ENCODE measurements around the gene SIGLEC11.
"Not testable (repeated sequence)": the region's sequence is repeated elsewhere in the genome, so short reads cannot be mapped to it uniquely, and the experiment has no call there.

The SIGLEC11 gene

GRCh38 chr19:49973987-49974386 lies 13.0 kb upstream of the SIGLEC11 start:
- Mint-ChIP-seq H3K27ac (no peak overlapping the region), H3K9me3 (no peaks in the 10 kb centered on the region), H3K4me3 (no peak overlapping the region), H3K36me3 (ENCODE audit: low read depth) (no peaks in the 10 kb centered on the region), H3K4me1 (ENCODE audit: low read depth) (no peaks in the 10 kb centered on the region), H3K27me3 (ENCODE audit: low read depth) (no peaks in the 10 kb centered on the region)
- DNase-seq (ENCODE audit: low spot score) = no peak

GRCh38 chr19:49972841-49973240 lies 11.9 kb upstream of the SIGLEC11 start:
- H3K36me3 Mint-ChIP-seq (ENCODE audit: low read depth) = no peaks in the 10 kb centered on the region
- H3K4me3 Mint-ChIP-seq = no peak overlapping the region
- H3K27ac Mint-ChIP-seq = no peak overlapping the region
- H3K27me3 Mint-ChIP-seq (ENCODE audit: low read depth) = no peaks in the 10 kb centered on the region
- no peak for DNase-seq (ENCODE audit: low spot score)
- no peaks in the 10 kb centered on the region for H3K4me1 Mint-ChIP-seq (ENCODE audit: low read depth)
- no peaks in the 10 kb centered on the region for H3K9me3 Mint-ChIP-seq

GRCh38 chr19:49971991-49972411 lies 11.0 kb upstream of the SIGLEC11 start:
- H3K36me3 Mint-ChIP-seq (ENCODE audit: low read depth) = no peaks in the 10 kb centered on the region
- no peaks in the 10 kb centered on the region for H3K27me3 Mint-ChIP-seq (ENCODE audit: low read depth)
- no peak for DNase-seq (ENCODE audit: low spot score)
- no peak overlapping the region for H3K27ac Mint-ChIP-seq
- H3K4me1 Mint-ChIP-seq (ENCODE audit: low read depth) = no peaks in the 10 kb centered on the region
- no peaks in the 10 kb centered on the region for H3K9me3 Mint-ChIP-seq
- H3K4me3 Mint-ChIP-seq = no peak overlapping the region

- H3K9me3 Mint-ChIP-seq; H3K27ac Mint-ChIP-seq; H3K27me3 Mint-ChIP-seq (ENCODE audit: low read depth): not testable (repeated sequence)
Observed at GRCh38 chr19:49969355-49969754, 8.4 kb upstream of the SIGLEC11 start.

GRCh38 chr19:49968279-49968922 lies 7.4 kb upstream of the SIGLEC11 start:
- Mint-ChIP-seq H3K4me3 (no peak overlapping the region), H3K9me3 (no peaks in the 10 kb centered on the region), H3K36me3 (ENCODE audit: low read depth) (no peaks in the 10 kb centered on the region), H3K4me1 (ENCODE audit: low read depth) (no peaks in the 10 kb centered on the region), H3K27ac (no peak overlapping the region), H3K27me3 (ENCODE audit: low read depth) (no peaks in the 10 kb centered on the region)
- no peak for DNase-seq (ENCODE audit: low spot score)

More at GRCh38 chr19:49969355-49969754, 8.4 kb upstream of the SIGLEC11 start:
- not testable (repeated sequence) for H3K4me3 Mint-ChIP-seq; H3K4me1 Mint-ChIP-seq (ENCODE audit: low read depth); H3K36me3 Mint-ChIP-seq (ENCODE audit: low read depth); DNase-seq (ENCODE audit: low spot score)

- H3K27me3 Mint-ChIP-seq (ENCODE audit: low read depth); H3K27ac Mint-ChIP-seq; H3K4me3 Mint-ChIP-seq; DNase-seq (ENCODE audit: low spot score); H3K9me3 Mint-ChIP-seq; H3K4me1 Mint-ChIP-seq (ENCODE audit: low read depth); H3K36me3 Mint-ChIP-seq (ENCODE audit: low read depth): not testable (repeated sequence)
Observed at GRCh38 chr19:49959892-49960291, 1.1 kb downstream of the SIGLEC11 start.

GRCh38 chr19:49958596-49958995 lies 2.4 kb downstream of the SIGLEC11 start:
- DNase-seq (ENCODE audit: low spot score); H3K36me3 Mint-ChIP-seq (ENCODE audit: low read depth); H3K27me3 Mint-ChIP-seq (ENCODE audit: low read depth); H3K27ac Mint-ChIP-seq; H3K4me3 Mint-ChIP-seq; H3K4me1 Mint-ChIP-seq (ENCODE audit: low read depth); H3K9me3 Mint-ChIP-seq: not testable (repeated sequence)

GRCh38 chr19:49958144-49958543 lies 2.8 kb downstream of the SIGLEC11 start:
- not testable (repeated sequence) for H3K9me3 Mint-ChIP-seq

GRCh38 chr19:49957262-49957915 lies 3.6 kb downstream of the SIGLEC11 start:
- peaks cover 2% of the 10 kb centered on the region for H3K4me1 Mint-ChIP-seq (ENCODE audit: low read depth)
- H3K9me3 Mint-ChIP-seq = no peaks in the 10 kb centered on the region
- H3K36me3 Mint-ChIP-seq (ENCODE audit: low read depth) = no peaks in the 10 kb centered on the region
- no peak for DNase-seq (ENCODE audit: low spot score)
- H3K4me3 Mint-ChIP-seq = no peak overlapping the region
- H3K27me3 Mint-ChIP-seq (ENCODE audit: low read depth) = peaks cover 5% of the 10 kb centered on the region
- no peak overlapping the region for H3K27ac Mint-ChIP-seq

More at GRCh38 chr19:49958144-49958543, 2.8 kb downstream of the SIGLEC11 start:
- H3K4me3 Mint-ChIP-seq; H3K27ac Mint-ChIP-seq; H3K36me3 Mint-ChIP-seq (ENCODE audit: low read depth); H3K4me1 Mint-ChIP-seq (ENCODE audit: low read depth); H3K27me3 Mint-ChIP-seq (ENCODE audit: low read depth); DNase-seq (ENCODE audit: low spot score): not testable (repeated sequence)

GRCh38 chr19:49956115-49956495 lies 4.9 kb downstream of the SIGLEC11 start:
- H3K27ac Mint-ChIP-seq = no peak overlapping the region
- peaks cover 5% of the 10 kb centered on the region for H3K27me3 Mint-ChIP-seq (ENCODE audit: low read depth)
- no peak overlapping the region for H3K4me3 Mint-ChIP-seq
- peaks cover 2% of the 10 kb centered on the region for H3K4me1 Mint-ChIP-seq (ENCODE audit: low read depth)
- no peak for DNase-seq (ENCODE audit: low spot score)
- no peaks in the 10 kb centered on the region for H3K9me3 Mint-ChIP-seq
- H3K36me3 Mint-ChIP-seq (ENCODE audit: low read depth) = no peaks in the 10 kb centered on the region

GRCh38 chr19:49954933-49955332 lies 6.0 kb downstream of the SIGLEC11 start:
- H3K9me3 Mint-ChIP-seq = no peaks in the 10 kb centered on the region
- peaks cover 2% of the 10 kb centered on the region for H3K4me1 Mint-ChIP-seq (ENCODE audit: low read depth)
- H3K27ac Mint-ChIP-seq = no peak overlapping the region
- H3K4me3 Mint-ChIP-seq = no peak overlapping the region
- peaks cover 5% of the 10 kb centered on the region for H3K27me3 Mint-ChIP-seq (ENCODE audit: low read depth)
- H3K36me3 Mint-ChIP-seq (ENCODE audit: low read depth) = no peaks in the 10 kb centered on the region
- DNase-seq (ENCODE audit: low spot score) = no peak

GRCh38 chr19:49954092-49954829 lies 6.7 kb downstream of the SIGLEC11 start:
- Mint-ChIP-seq H3K36me3 (ENCODE audit: low read depth) (no peaks in the 10 kb centered on the region), H3K27me3 (ENCODE audit: low read depth) (peaks cover 5% of the 10 kb centered on the region), H3K9me3 (no peaks in the 10 kb centered on the region)

GRCh38 chr19:49953416-49953815 lies 7.6 kb downstream of the SIGLEC11 start:
- Mint-ChIP-seq H3K4me1 (ENCODE audit: low read depth) (peaks cover 2% of the 10 kb centered on the region), H3K36me3 (ENCODE audit: low read depth) (no peaks in the 10 kb centered on the region), H3K9me3 (no peaks in the 10 kb centered on the region), H3K27me3 (ENCODE audit: low read depth) (peaks cover 5% of the 10 kb centered on the region), H3K27ac (no peak overlapping the region), H3K4me3 (no peak overlapping the region)
- DNase-seq (ENCODE audit: low spot score) = no peak

More at GRCh38 chr19:49954092-49954829, 6.7 kb downstream of the SIGLEC11 start:
- no peak overlapping the region for H3K4me3 Mint-ChIP-seq
- H3K4me1 Mint-ChIP-seq (ENCODE audit: low read depth) = peaks cover 2% of the 10 kb centered on the region
- no peak overlapping the region for H3K27ac Mint-ChIP-seq
- DNase-seq (ENCODE audit: low spot score) = no peak

- DNase-seq (ENCODE audit: low spot score) = no peak
- no peak overlapping the region for H3K4me3 Mint-ChIP-seq
- H3K36me3 Mint-ChIP-seq (ENCODE audit: low read depth) = no peaks in the 10 kb centered on the region
- H3K9me3 Mint-ChIP-seq = no peaks in the 10 kb centered on the region
- H3K27me3 Mint-ChIP-seq (ENCODE audit: low read depth) = peaks cover 5% of the 10 kb centered on the region
- peaks cover 2% of the 10 kb centered on the region for H3K4me1 Mint-ChIP-seq (ENCODE audit: low read depth)
- no peak overlapping the region for H3K27ac Mint-ChIP-seq
Observed at GRCh38 chr19:49952906-49953305, 8.1 kb downstream of the SIGLEC11 start.
